Suprapubic skin (tissue), 4 donors: Measurements from ENCODE around the gene CTNNBL1. TPM values are rescaled to one million over a fixed set of nuclear protein-coding genes. Genes with fewer than 3 reads are reported as not detected.
A peak's percentile ranks its signal among the peaks of the same experiment; 100 is the strongest.
"Not testable (repeated sequence)": the region's sequence is repeated elsewhere in the genome, so short reads cannot be mapped to it uniquely, and the experiment has no call there.

Experiments used
- DNase-seq, 2 donors: peaks; one replicate each; pipeline ENCODE4 v3.0.0-alpha.2; 2019; ENCODE audit warnings: low spot score in 2 of 2
- H3K27ac ChIP-seq: fragments of 200-600 bp; sonication (generic); one replicate; pipeline ENCODE4 v1.5.1; 2019
- H3K27me3 ChIP-seq: fragments of 200-600 bp; sonication (generic); one replicate; pipeline ENCODE4 v1.5.1; 2019
- H3K36me3 ChIP-seq: fragments of 200-600 bp; sonication (generic); one replicate; pipeline ENCODE4 v1.5.1; 2019
- H3K4me1 ChIP-seq: fragments of 200-600 bp; sonication (generic); one replicate; pipeline ENCODE4 v1.5.1; 2019
- H3K4me3 ChIP-seq: fragments of 200-600 bp; sonication (generic); one replicate; pipeline ENCODE4 v1.5.1; 2019; ENCODE audit warnings: mild to moderate bottlenecking
- H3K9me3 ChIP-seq: fragments of 200-600 bp; sonication (generic); one replicate; pipeline ENCODE4 v1.5.1; 2019
- EP300 ChIP-seq: sonication (generic); formaldehyde crosslinking; IDR thresholded peaks from one replicate; pipeline ENCODE4 v1.6.1; 2017; ENCODE audit warnings: antibody characterized with exemption
- POLR2A ChIP-seq, 2 donors: fragments of 450-650 bp; IDR thresholded peaks; one replicate each; pipeline ENCODE4 v1.6.1; 2017; ENCODE audit warnings: antibody characterized with exemption in 2 of 2, mild to moderate bottlenecking in 2 of 2, moderate library complexity in 2 of 2
- POLR2AphosphoS5 ChIP-seq, 3 donors: sonication (generic); formaldehyde crosslinking; IDR thresholded peaks; one replicate each; pipeline ENCODE4 v1.6.1; 2017; ENCODE audit warnings: antibody characterized with exemption in 3 of 3
- WGBS: methylation state at CpG from one replicate; pipeline ENCODE4 v1.1.5; 2018; 5-methylcytosine and 5-hydroxymethylcytosine counted together
- total RNA-seq, 4 donors: library from RNA; depleted of rRNA; stranded (reverse); fragments of >200 nt; gene quantifications; one replicate each; pipeline ENCODE4 v1.1.0, GENCODE V29; 2016
- TF ChIP-seq, protein P1 (sequence below), 2 donors: fragments of 200-600 bp in 1 of 2; fragments of 450-650 bp in 1 of 2; sonication (generic) in 1 of 2; IDR thresholded peaks; one replicate each; pipeline ENCODE4 v1.5.1; 2016 to 2019; ENCODE audit warnings: antibody characterized with exemption in 2 of 2, mild to moderate bottlenecking in 1 of 2, moderate library complexity in 1 of 2

The CTNNBL1 gene
- total RNA-seq, 4 donors from 2014 or later = 17.2 to 27.4 (median 26.1) TPM

DNA sequence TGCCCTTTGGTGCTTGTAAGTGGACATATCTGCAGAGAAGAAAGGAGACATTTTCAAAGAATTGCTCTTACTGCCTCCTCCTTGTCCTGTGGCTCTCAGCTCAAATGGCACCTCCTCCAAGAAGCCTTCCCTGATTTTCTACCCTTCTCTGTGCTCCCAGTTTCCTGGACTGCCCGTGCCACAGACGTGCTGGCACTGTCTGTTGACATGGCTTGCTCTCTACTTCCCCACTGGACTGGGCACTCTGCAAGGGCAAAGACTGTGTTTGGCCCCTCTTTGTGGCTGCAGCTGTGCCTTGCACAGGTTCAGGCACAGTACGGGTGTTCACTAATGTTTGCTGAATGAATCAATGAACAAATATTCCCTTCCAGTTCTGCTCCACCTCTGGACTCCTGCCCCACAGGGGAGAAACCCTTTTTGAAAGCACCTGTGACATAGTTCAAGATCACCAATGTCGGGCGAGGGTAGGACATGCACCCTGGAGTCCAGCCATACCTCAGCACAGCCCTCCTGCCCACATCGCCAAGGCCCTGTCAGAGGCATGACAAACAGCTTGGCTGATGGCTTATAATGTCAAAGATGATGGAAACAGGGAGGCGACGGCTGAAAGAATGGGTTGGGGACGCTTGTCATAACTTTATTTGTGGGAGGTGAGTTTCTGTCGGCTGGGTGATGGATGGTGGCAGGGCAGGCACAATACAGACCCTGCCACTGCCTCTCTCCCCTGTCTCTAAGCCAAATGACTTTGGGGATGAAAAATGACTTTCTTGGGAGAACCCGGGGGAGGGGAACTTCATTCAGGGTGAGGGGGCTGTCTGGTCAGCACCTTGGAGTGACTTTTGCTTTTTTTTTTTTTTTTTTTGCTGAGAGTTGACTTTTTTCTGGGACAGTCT is 15.6 kb upstream of the CTNNBL1 start:
- H3K9me3 ChIP-seq = no peaks in the 10 kb centered on the region
- H3K4me3 ChIP-seq = no peak overlapping the region
- H3K4me1 ChIP-seq = no peaks in the 10 kb centered on the region
- no peak for DNase-seq
- 43% methylated on average over 9 of the region's 11 CpGs for WGBS
- peaks cover 29% of the 10 kb centered on the region for H3K27me3 ChIP-seq
- no peaks in the 10 kb centered on the region for H3K36me3 ChIP-seq
- H3K27ac ChIP-seq = no peak overlapping the region
- TF ChIP-seq POLR2A (IDR thresholded peaks at IDR 0.05) = no peak
- TF ChIP-seq, protein P1, sequence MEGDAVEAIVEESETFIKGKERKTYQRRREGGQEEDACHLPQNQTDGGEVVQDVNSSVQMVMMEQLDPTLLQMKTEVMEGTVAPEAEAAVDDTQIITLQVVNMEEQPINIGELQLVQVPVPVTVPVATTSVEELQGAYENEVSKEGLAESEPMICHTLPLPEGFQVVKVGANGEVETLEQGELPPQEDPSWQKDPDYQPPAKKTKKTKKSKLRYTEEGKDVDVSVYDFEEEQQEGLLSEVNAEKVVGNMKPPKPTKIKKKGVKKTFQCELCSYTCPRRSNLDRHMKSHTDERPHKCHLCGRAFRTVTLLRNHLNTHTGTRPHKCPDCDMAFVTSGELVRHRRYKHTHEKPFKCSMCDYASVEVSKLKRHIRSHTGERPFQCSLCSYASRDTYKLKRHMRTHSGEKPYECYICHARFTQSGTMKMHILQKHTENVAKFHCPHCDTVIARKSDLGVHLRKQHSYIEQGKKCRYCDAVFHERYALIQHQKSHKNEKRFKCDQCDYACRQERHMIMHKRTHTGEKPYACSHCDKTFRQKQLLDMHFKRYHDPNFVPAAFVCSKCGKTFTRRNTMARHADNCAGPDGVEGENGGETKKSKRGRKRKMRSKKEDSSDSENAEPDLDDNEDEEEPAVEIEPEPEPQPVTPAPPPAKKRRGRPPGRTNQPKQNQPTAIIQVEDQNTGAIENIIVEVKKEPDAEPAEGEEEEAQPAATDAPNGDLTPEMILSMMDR (IDR thresholded peaks at IDR 0.05) = no peak
- TF ChIP-seq EP300 = no peak
- TF ChIP-seq POLR2AphosphoS5 (IDR thresholded peaks at IDR 0.05) = no peak

DNA sequence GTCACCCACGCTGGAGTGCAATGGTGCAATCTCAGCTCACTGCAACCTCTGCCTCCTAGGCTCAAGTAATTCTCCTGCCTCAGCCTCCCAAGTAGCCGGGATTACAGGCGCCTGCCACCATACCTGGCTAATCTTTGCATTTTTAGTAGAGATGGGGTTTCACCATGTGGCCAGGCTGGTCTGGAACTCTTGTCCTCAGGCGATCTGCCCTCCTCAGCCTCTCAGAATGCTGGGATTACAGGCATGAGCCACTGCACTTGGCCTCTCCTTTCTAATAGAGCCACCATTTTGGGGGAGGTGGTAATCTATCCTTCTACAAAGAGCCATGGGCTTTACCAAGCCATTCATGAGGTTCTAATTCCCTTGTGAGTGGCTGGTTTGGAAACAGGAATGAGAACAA is 14.1 kb upstream of the CTNNBL1 start:
- WGBS = 89% methylated on average over 4 of the region's 4 CpGs
- not testable (repeated sequence) for H3K4me3 ChIP-seq, H3K9me3 ChIP-seq, H3K27ac ChIP-seq, DNase-seq, H3K4me1 ChIP-seq, H3K36me3 ChIP-seq
- peaks cover 29% of the 10 kb centered on the region for H3K27me3 ChIP-seq

DNA sequence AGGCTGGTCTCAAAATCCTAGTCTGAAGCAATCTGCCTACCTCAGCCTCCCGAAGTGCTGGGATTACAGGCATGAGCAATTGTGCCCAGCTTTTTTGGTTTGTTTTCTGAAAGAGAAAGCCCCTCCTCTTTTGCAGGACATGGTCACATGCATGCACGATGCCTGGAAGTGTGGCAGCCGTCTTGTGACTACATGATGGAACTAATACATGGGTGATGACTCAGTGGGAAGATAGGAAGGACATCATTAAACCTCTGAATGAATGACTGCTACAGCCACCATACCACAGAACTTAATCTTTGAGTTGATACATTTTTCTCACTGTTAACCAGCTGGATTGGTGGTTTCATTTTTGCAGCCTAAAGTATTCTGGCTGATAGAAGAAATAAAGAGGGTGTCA is 13.4 kb upstream of the CTNNBL1 start:
- H3K27me3 ChIP-seq = peaks cover 29% of the 10 kb centered on the region

DNA sequence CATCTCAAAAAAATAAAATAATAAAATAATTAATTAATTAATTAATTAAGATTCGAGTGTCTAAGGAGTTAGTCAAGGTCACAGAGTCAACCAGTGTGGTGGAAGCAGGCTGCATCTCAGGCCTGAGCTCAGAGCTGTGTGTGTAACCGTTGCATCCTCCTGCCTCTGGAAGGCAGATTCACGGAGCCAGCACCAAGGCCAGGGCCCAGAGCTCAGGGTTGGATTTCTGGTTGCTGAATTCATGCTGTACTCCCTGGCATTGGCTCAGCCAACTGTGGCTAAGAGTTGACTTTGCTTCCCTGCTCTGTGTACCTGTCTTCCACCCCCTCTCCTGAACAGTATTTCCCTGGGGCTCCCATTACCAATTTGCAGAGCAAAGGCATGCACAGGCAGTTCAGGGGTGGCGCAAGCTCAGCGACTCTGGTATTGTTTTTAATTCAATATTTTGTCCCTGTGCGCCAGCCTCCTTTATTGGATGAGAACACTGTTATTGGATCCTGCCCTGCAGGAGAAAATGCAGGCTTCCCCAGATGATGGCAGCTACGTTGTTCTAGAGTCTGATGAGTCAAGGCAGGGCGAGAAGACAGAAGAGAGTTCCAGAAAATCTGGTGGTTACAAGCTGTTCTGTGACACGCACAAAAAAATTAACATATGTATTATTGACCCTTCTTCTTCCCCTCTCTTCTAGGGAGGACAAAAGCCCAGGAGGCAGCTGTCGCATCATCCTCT is 12.3 kb upstream of the CTNNBL1 start:
- TF ChIP-seq, protein P1 (IDR thresholded peaks at IDR 0.05) = no peak
- TF ChIP-seq EP300 (no peak), POLR2A (IDR thresholded peaks at IDR 0.05) (no peak), POLR2AphosphoS5 (IDR thresholded peaks at IDR 0.05) (no peak)
- Histone ChIP-seq H3K27me3 (peaks cover 29% of the 10 kb centered on the region), H3K4me3 (no peak overlapping the region), H3K27ac (no peak overlapping the region), H3K9me3 (no peaks in the 10 kb centered on the region), H3K36me3 (no peaks in the 10 kb centered on the region), H3K4me1 (no peaks in the 10 kb centered on the region)
- DNase-seq = no peak
- 48% methylated on average over 10 of the region's 10 CpGs for WGBS

More for the DNA sequence above, 13.4 kb upstream of the CTNNBL1 start:
- no peak overlapping the region for H3K4me3 ChIP-seq
- DNase-seq = peak in 1 of 2 donors; percentile 70
- no peaks in the 10 kb centered on the region for H3K9me3 ChIP-seq
- no peaks in the 10 kb centered on the region for H3K36me3 ChIP-seq
- WGBS = 23% methylated on average over 3 of the region's 3 CpGs
- no peaks in the 10 kb centered on the region for H3K4me1 ChIP-seq
- TF ChIP-seq EP300 = no peak
- no peak for TF ChIP-seq POLR2A (IDR thresholded peaks at IDR 0.05)
- TF ChIP-seq, protein P1 (IDR thresholded peaks at IDR 0.05) = no peak
- no peak for TF ChIP-seq POLR2AphosphoS5 (IDR thresholded peaks at IDR 0.05)
- no peak overlapping the region for H3K27ac ChIP-seq

DNA sequence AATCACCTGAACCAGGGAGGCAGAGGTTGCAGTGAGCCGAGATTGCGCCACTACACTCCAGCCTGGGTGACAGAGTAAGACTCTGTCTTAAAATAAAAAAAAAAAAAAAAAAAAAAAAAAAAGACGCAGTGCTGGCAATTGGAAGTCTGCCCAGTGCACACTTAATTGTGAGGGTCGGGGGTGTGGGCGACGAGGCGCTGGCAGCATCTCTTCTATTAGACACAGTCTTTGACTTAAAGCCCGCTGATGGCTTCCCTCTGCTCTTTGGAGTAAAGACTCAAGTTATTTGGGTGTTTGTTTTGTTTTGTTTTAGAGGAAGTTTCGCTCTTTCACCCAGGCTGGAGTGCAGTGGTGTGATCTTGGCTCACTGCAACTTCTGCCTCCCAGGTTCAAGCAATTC is 10.7 kb upstream of the CTNNBL1 start:
- H3K27me3 ChIP-seq = peaks cover 23% of the 10 kb centered on the region
- WGBS = 64% methylated on average over 9 of the region's 9 CpGs
- H3K9me3 ChIP-seq, H3K27ac ChIP-seq, H3K4me1 ChIP-seq, H3K36me3 ChIP-seq, DNase-seq, H3K4me3 ChIP-seq: not testable (repeated sequence)

DNA sequence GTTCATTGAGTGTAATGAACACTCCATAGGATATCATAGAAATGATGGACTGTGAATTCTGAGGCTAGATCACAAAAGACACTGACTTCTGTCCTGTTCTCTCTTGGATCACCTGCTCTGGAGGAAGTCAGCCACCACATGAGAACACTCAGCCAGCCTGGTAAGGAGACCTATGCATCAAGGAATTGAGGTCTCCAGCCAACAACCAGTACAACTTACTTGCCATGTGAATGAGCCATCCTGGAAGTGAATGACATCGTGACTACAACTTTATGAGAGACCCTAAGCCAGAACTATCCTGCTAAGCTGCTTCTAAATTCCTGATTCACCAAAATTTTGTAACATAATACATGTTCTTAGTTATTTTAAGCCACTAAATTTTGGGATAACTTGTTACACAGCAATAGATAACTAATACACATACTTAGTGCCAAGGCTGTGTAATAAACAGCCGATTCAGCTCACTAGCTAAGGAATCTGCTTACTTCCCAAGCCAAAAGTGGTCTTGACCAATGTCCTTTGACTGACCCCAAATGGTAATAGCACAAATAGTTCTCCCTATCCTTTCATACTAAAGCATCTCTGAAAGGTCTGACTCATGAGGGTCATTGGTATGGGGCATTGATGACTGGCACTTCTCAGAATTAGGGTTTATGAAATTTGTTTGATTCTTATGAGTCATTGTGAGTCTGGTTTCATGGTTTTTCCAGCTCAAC is 6.9 kb upstream of the CTNNBL1 start:
- H3K4me1 ChIP-seq = no peaks in the 10 kb centered on the region
- DNase-seq = no peak
- TF ChIP-seq, protein P1 (IDR thresholded peaks at IDR 0.05) = no peak
- TF ChIP-seq EP300 (no peak), POLR2AphosphoS5 (IDR thresholded peaks at IDR 0.05) (no peak), POLR2A (IDR thresholded peaks at IDR 0.05) (no peak)
- H3K27me3 ChIP-seq = peaks cover 25% of the 10 kb centered on the region
- no peaks in the 10 kb centered on the region for H3K36me3 ChIP-seq
- H3K9me3 ChIP-seq = no peaks in the 10 kb centered on the region
- H3K4me3 ChIP-seq = no peak overlapping the region
- no peak overlapping the region for H3K27ac ChIP-seq
- 92% methylated on average over 2 of the region's 2 CpGs for WGBS
